ENCODE measurements around the gene COPZ2.
"Not testable (repeated sequence)": the region's sequence is repeated elsewhere in the genome, so short reads cannot be mapped to it uniquely, and the experiment has no call there.

Gene COPZ2

GRCh38 chr17:48051706-48052486, 14.3 kb upstream of the COPZ2 start:
- Mint-ChIP-seq H3K4me1 (peaks cover 56 to 86% of the 10 kb centered on the region in 2 donors), H3K36me3 (peaks cover 43 to 63% of the 10 kb centered on the region in 2 donors), H3K9me3 (no peaks in the 10 kb centered on the region), H3K27me3 (no peaks in the 10 kb centered on the region), H3K27ac (peak overlapping the region; percentile 68), H3K4me3 (peak overlapping the region in 1 of 2 donors; percentile 47)
- DNase-seq: no peak
- no peak for ATAC-seq (replicated peaks)

- H3K36me3 Mint-ChIP-seq: peaks cover 40 to 60% of the 10 kb centered on the region in 2 donors
- H3K9me3 Mint-ChIP-seq: no peaks in the 10 kb centered on the region
- ATAC-seq (replicated peaks) (no peak), DNase-seq (no peak)
- no peaks in the 10 kb centered on the region for H3K27me3 Mint-ChIP-seq
- H3K27ac Mint-ChIP-seq: no peak overlapping the region
- peaks cover 53 to 86% of the 10 kb centered on the region in 2 donors for H3K4me1 Mint-ChIP-seq
- peak overlapping the region in 1 of 2 donors; percentile 47 for H3K4me3 Mint-ChIP-seq
Measured at GRCh38 chr17:48051283-48051682, 13.7 kb upstream of the COPZ2 start.

GRCh38 chr17:48048384-48049126, 11.0 kb upstream of the COPZ2 start:
- DNase-seq (no peak), ATAC-seq (replicated peaks) (peak; percentile 51 to 60)
- Mint-ChIP-seq H3K4me3 (peak overlapping the region; percentile 86 to 94), H3K36me3 (peaks cover 24 to 49% of the 10 kb centered on the region in 2 donors), H3K4me1 (peaks cover 39 to 72% of the 10 kb centered on the region in 2 donors), H3K27me3 (no peaks in the 10 kb centered on the region), H3K9me3 (no peaks in the 10 kb centered on the region), H3K27ac (peak overlapping the region; percentile 99)

- peak within 1 kb of the TSS; percentile 99 for H3K27ac Mint-ChIP-seq
- peak within 1 kb of the TSS; percentile 86 to 94 for H3K4me3 Mint-ChIP-seq
- H3K27me3 Mint-ChIP-seq: no peaks in the 10 kb centered on the region
- no peaks in the 10 kb centered on the region for H3K9me3 Mint-ChIP-seq
- H3K4me1 Mint-ChIP-seq: peaks cover 34 to 72% of the 10 kb centered on the region in 2 donors
- ATAC-seq (replicated peaks): peak; percentile 93 to 95
- peaks cover 21 to 44% of the 10 kb centered on the region in 2 donors for H3K36me3 Mint-ChIP-seq
- DNase-seq: peak; percentile 98
Measured at GRCh38 chr17:48047741-48048383, 10.3 kb upstream of the COPZ2 start, which contains the start of gene NFE2L1. NFE2L1 (plus strand) TSS chr17:48048359; CDS start chr17:48051119, 2,760 bp downstream.

GRCh38 chr17:48047113-48047740, 9.6 kb upstream of the COPZ2 start:
- no peak for ATAC-seq (replicated peaks)
- Mint-ChIP-seq H3K27me3 (no peaks in the 10 kb centered on the region), H3K9me3 (no peaks in the 10 kb centered on the region), H3K4me3 (peak overlapping the region; percentile 86 to 94), H3K27ac (peak overlapping the region; percentile 99), H3K4me1 (peaks cover 28 to 67% of the 10 kb centered on the region in 2 donors), H3K36me3 (peaks cover 20 to 39% of the 10 kb centered on the region in 2 donors)
- DNase-seq: no peak

- Mint-ChIP-seq H3K9me3 (no peaks in the 10 kb centered on the region), H3K4me3 (peak overlapping the region; percentile 86 to 94), H3K36me3 (peaks cover 14 to 31% of the 10 kb centered on the region in 2 donors), H3K27me3 (no peaks in the 10 kb centered on the region), H3K4me1 (peaks cover 21 to 62% of the 10 kb centered on the region in 2 donors), H3K27ac (peak overlapping the region; percentile 76)
- ATAC-seq (replicated peaks) (no peak), DNase-seq (no peak)
Measured at GRCh38 chr17:48046296-48046695, 8.7 kb upstream of the COPZ2 start.

- Mint-ChIP-seq H3K36me3 (peaks cover 9 to 22% of the 10 kb centered on the region in 2 donors), H3K9me3 (no peaks in the 10 kb centered on the region), H3K27ac (peak overlapping the region; percentile 69), H3K4me3 (no peak overlapping the region), H3K27me3 (no peaks in the 10 kb centered on the region), H3K4me1 (peaks cover 16 to 57% of the 10 kb centered on the region in 2 donors)
- DNase-seq: no peak
- ATAC-seq (replicated peaks): no peak
Measured at GRCh38 chr17:48045316-48046001, 7.9 kb upstream of the COPZ2 start.

GRCh38 chr17:48044851-48045250, 7.3 kb upstream of the COPZ2 start:
- DNase-seq: no peak
- Mint-ChIP-seq H3K27me3 (no peaks in the 10 kb centered on the region), H3K9me3 (no peaks in the 10 kb centered on the region), H3K27ac (no peak overlapping the region), H3K36me3 (peaks cover 7 to 17% of the 10 kb centered on the region in 2 donors), H3K4me3 (no peak overlapping the region), H3K4me1 (peaks cover 12 to 51% of the 10 kb centered on the region in 2 donors)
- ATAC-seq (replicated peaks): no peak

- peak overlapping the region; percentile 75 for H3K27ac Mint-ChIP-seq
- peaks cover 2 to 12% of the 10 kb centered on the region in 2 donors for H3K27me3 Mint-ChIP-seq
- no peaks in the 10 kb centered on the region for H3K9me3 Mint-ChIP-seq
- ATAC-seq (replicated peaks) (no peak), DNase-seq (no peak)
- H3K4me3 Mint-ChIP-seq: no peak overlapping the region
- H3K36me3 Mint-ChIP-seq: peaks cover 7 to 12% of the 10 kb centered on the region in 2 donors
- peaks cover 15 to 59% of the 10 kb centered on the region in 2 donors for H3K4me1 Mint-ChIP-seq
Measured at GRCh38 chr17:48043176-48043575, 5.6 kb upstream of the COPZ2 start.

GRCh38 chr17:48038687-48039086, 1.1 kb upstream of the COPZ2 start:
- H3K27me3 Mint-ChIP-seq: peaks cover 7 to 24% of the 10 kb centered on the region in 2 donors
- no peak for DNase-seq
- no peaks in the 10 kb centered on the region for H3K36me3 Mint-ChIP-seq
- peaks cover 13 to 50% of the 10 kb centered on the region in 2 donors for H3K4me1 Mint-ChIP-seq
- no peak overlapping the region for H3K27ac Mint-ChIP-seq
- no peaks in the 10 kb centered on the region for H3K9me3 Mint-ChIP-seq
- ATAC-seq (replicated peaks): peak; percentile 40 to 53
- peak overlapping the region; percentile 85 to 92 for H3K4me3 Mint-ChIP-seq

GRCh38 chr17:48037838-48038323, 284 bp upstream of the COPZ2 start:
- no peak for DNase-seq
- Mint-ChIP-seq H3K27ac (peak overlapping the region; percentile 73), H3K9me3 (no peaks in the 10 kb centered on the region), H3K27me3 (peaks cover 15 to 32% of the 10 kb centered on the region in 2 donors), H3K36me3 (no peaks in the 10 kb centered on the region), H3K4me3 (peak overlapping the region; percentile 85 to 92), H3K4me1 (peaks cover 13 to 42% of the 10 kb centered on the region in 2 donors)
- peak; percentile 6 to 10 for ATAC-seq (replicated peaks)

GRCh38 chr17:48036693-48037035, 933 bp downstream of the COPZ2 start:
- Mint-ChIP-seq H3K4me1 (peaks cover 13 to 40% of the 10 kb centered on the region in 2 donors), H3K4me3 (peak overlapping the region; percentile 77 to 85), H3K27me3 (peaks cover 26 to 44% of the 10 kb centered on the region in 2 donors), H3K36me3 (no peaks in the 10 kb centered on the region), H3K27ac (no peak overlapping the region), H3K9me3 (no peaks in the 10 kb centered on the region)
- no peak for ATAC-seq (replicated peaks)
- no peak for DNase-seq

GRCh38 chr17:48034734-48035133, 2.9 kb downstream of the COPZ2 start:
- not testable (repeated sequence) for DNase-seq; H3K36me3 Mint-ChIP-seq; H3K27ac Mint-ChIP-seq; H3K9me3 Mint-ChIP-seq; ATAC-seq (replicated peaks); H3K4me3 Mint-ChIP-seq
- Mint-ChIP-seq H3K4me1 (peaks cover 13 to 33% of the 10 kb centered on the region in 2 donors), H3K27me3 (peaks cover 41 to 62% of the 10 kb centered on the region in 2 donors)
